Right ventricle myocardium superior (tissue), 1 donor: ENCODE measurements around the gene EPC1. TPM values are rescaled to one million over a fixed set of nuclear protein-coding genes. Genes with fewer than 3 reads are reported as not detected.
A peak's percentile ranks its signal among the peaks of the same experiment; 100 is the strongest.

Experiments used
- ATAC-seq: fragments of 200-7000 bp; cut with Tn5 transposase; one replicate; pipeline ENCODE4 v1.9.1; 2020; ENCODE audit warnings: mild to moderate bottlenecking; ENCODE audit not compliant: poor library complexity
- DNase-seq: peaks from one replicate; pipeline ENCODE4 v3.0.0-alpha.2; 2020
- intact Hi-C: fragments of 100-400 bp; cut with DNase I; formaldehyde crosslinking; loops from one replicate; pipeline ENCODE4 v1.11.2; 2022
- total RNA-seq: library from RNA; stranded (reverse); fragmentation: NEBNext Ultra II Directional; extraction: Animal tissue kit (Norgen Biotek cat#: 25700); gene quantifications from one replicate; pipeline ENCODE4 v1.2.1, GENCODE V29; 2021
- donor health status: DM: no; HTN: yes; CAD: no; lungs with severe emphysema.

Gene EPC1
- total RNA-seq, 1 donor from 2014 or later, result 17.3 TPM

GRCh38 chr10:32318476-32318896 is 28.5 kb downstream of the EPC1 start:
- ATAC-seq (peak; percentile 38), DNase-seq (no peak)
- intact Hi-C loops, result no loop called here

GRCh38 chr10:32317795-32318357 is 29.1 kb downstream of the EPC1 start:
- intact Hi-C loops, result no loop called here
- DNase-seq (no peak), ATAC-seq (no peak)

GRCh38 chr10:32315424-32315823 is 31.5 kb downstream of the EPC1 start:
- ATAC-seq, result no peak
- intact Hi-C loops, result no loop called here
- no peak for DNase-seq

- intact Hi-C loops, result no loop called here
- no peak for ATAC-seq
- DNase-seq, result no peak
Observed at GRCh38 chr10:32314588-32314987, 32.4 kb downstream of the EPC1 start.

GRCh38 chr10:32308027-32308603 is 38.8 kb downstream of the EPC1 start:
- ATAC-seq (no peak), DNase-seq (no peak)
- intact Hi-C loops, result no loop called here

GRCh38 chr10:32307609-32308008 is 39.3 kb downstream of the EPC1 start:
- ATAC-seq, result peak; percentile 26
- intact Hi-C loops, result no loop called here
- no peak for DNase-seq

- ATAC-seq (no peak), DNase-seq (no peak)
- intact Hi-C loops, result no loop called here
Observed at GRCh38 chr10:32299354-32299980, 47.5 kb downstream of the EPC1 start.

GRCh38 chr10:32298075-32298812 is 48.7 kb downstream of the EPC1 start:
- intact Hi-C loops, result no loop called here
- DNase-seq, result no peak
- no peak for ATAC-seq

- peak; percentile 37 for ATAC-seq
- DNase-seq, result no peak
- intact Hi-C loops, result no loop called here
Observed at GRCh38 chr10:32295027-32295426, 51.9 kb downstream of the EPC1 start.

- intact Hi-C loops, result no loop called here
Observed at GRCh38 chr10:32293581-32293980, 53.4 kb downstream of the EPC1 start.

GRCh38 chr10:32279795-32280194 is 67.2 kb downstream of the EPC1 start:
- DNase-seq, result no peak
- intact Hi-C loops, result loop anchor here (10.0 kb wide), 1 partner anchor 255 kb away; no protein-coding TSS in a partner anchor
- no peak for ATAC-seq

More at GRCh38 chr10:32293581-32293980, 53.4 kb downstream of the EPC1 start:
- DNase-seq, result no peak
- no peak for ATAC-seq

- DNase-seq, result no peak
- no peak for ATAC-seq
- intact Hi-C loops, result no loop called here
Observed at GRCh38 chr10:32273336-32273735, 73.6 kb downstream of the EPC1 start.

GRCh38 chr10:32271617-32272016 is 75.3 kb downstream of the EPC1 start:
- DNase-seq (no peak), ATAC-seq (no peak)
- intact Hi-C loops, result no loop called here

- DNase-seq (no peak), ATAC-seq (peak; percentile 48)
- intact Hi-C loops, result loop anchor here (10.0 kb wide), 1 partner anchor 175 kb away; the partner anchor contains the start of gene CCDC7
Observed at GRCh38 chr10:32269343-32270100, 77.4 kb downstream of the EPC1 start.

GRCh38 chr10:32268788-32269187 is 78.2 kb downstream of the EPC1 start:
- DNase-seq (no peak), ATAC-seq (no peak)
- intact Hi-C loops, result loop anchor here (10.0 kb wide), 1 partner anchor 176 kb away; the partner anchor contains the start of gene CCDC7

GRCh38 chr10:32266979-32267378 is 80.0 kb downstream of the EPC1 start:
- intact Hi-C loops, result loop anchor here (10.0 kb wide), 1 partner anchor 178 kb away; the partner anchor contains the start of gene CCDC7
- DNase-seq (no peak), ATAC-seq (no peak)

GRCh38 chr10:32266566-32266965 is 80.4 kb downstream of the EPC1 start:
- intact Hi-C loops, result loop anchor here (10.0 kb wide), 1 partner anchor 178 kb away; the partner anchor contains the start of gene CCDC7
- no peak for DNase-seq
- no peak for ATAC-seq

GRCh38 chr10:32265756-32266155 is 81.2 kb downstream of the EPC1 start:
- intact Hi-C loops, result loop anchor here (10.0 kb wide), 1 partner anchor 179 kb away; the partner anchor contains the start of gene CCDC7
- DNase-seq (no peak), ATAC-seq (no peak)
